ENCODE data around the gene RAB17. TPM values are rescaled to one million over a fixed set of nuclear protein-coding genes. Genes with fewer than 3 reads are reported as not detected.

Gene RAB17
- total and polyA plus RNA-seq, 2 of the 4 experiments (the other 2 are of a cell fraction), result 0.41 TPM; not detected in 1

- H3K23ac ChIP-seq (ENCODE audit: low read depth, low read length), result no peak overlapping the region
- BruUV-seq (replicated peaks), result no TSS peak
- no peak overlapping the region for H2BK120ac ChIP-seq (ENCODE audit: low read depth, low read length)
- no peak overlapping the region for H4K91ac ChIP-seq (ENCODE audit: insufficient read depth, low read depth, low read length)
- H4K5ac ChIP-seq (ENCODE audit: low read depth, low read length), result no peak overlapping the region
- 0 out of 2 replicates have a peak, but pooled peaks cover 3% of the 10 kb centered on the region for H3K9me1 ChIP-seq (ENCODE audit: insufficient read depth, low read length)
- no peak overlapping the region for H2BK20ac ChIP-seq (ENCODE audit: low read depth, low read length)
- 72% methylated on average over 8 of the region's 15 CpGs; no CpG with 5 or more reads in 1 of the 2 experiments for WGBS, 2 experiments (ENCODE audit: extremely low coverage in 2 of 2, insufficient read length in 1 of 2)
- no peak overlapping the region for H3K18ac ChIP-seq (ENCODE audit: low read depth, low read length)
- intact Hi-C loops (cut with micrococcal nuclease) (no loop called here), in situ Hi-C loops (cut with MboI; ENCODE audit: low sequenced_read_pairs) (no loop called here), dilution Hi-C loops (cut with HindIII; ENCODE audit: low sequenced_read_pairs, unreplicated experiment) (no loop called here)
- no peak overlapping the region for H3K4me3 ChIP-seq (ENCODE audit: insufficient read depth, low read depth, low read length)
- no peak overlapping the region for H3K56ac ChIP-seq (ENCODE audit: extremely low read depth, insufficient read depth, low read length)
- H3K79me1 ChIP-seq (ENCODE audit: low read depth in 1 of 2, low read length in 2 of 2), result no peaks in the 10 kb centered on the region
- DNase-seq (no peak), ATAC-seq (ENCODE audit: low read depth) (no peak)
- H3K27me3 ChIP-seq (ENCODE audit: control insufficient read depth, insufficient read depth, low read length), result no peaks in the 10 kb centered on the region
- H4K20me1 ChIP-seq (ENCODE audit: insufficient read depth, low read length), result no peaks in the 10 kb centered on the region
- H3K9me3 ChIP-seq (ENCODE audit: control insufficient read depth, insufficient read depth, low read length), result peaks cover 3% of the 10 kb centered on the region; the same call in 1 of the 2 replicates
- H3K36me3 ChIP-seq (ENCODE audit: control insufficient read depth, insufficient read depth, low read length), result no peaks in the 10 kb centered on the region
- no peak overlapping the region for H3K4me2 ChIP-seq (ENCODE audit: low read depth, low read length)
- H2AK9ac ChIP-seq (replicated peaks; ENCODE audit: low read depth, low read length, poor library complexity), result peak overlapping the region; percentile 37
- no peak overlapping the region for H3K9ac ChIP-seq (ENCODE audit: low read depth, low read length)
- H3K4me1 ChIP-seq (ENCODE audit: control insufficient read depth, insufficient read depth, low read length), result peaks cover 4% of the 10 kb centered on the region; the same call in 1 of the 2 replicates
- H2AFZ ChIP-seq (replicated peaks; ENCODE audit: low read length, poor library complexity), result no peak overlapping the region
- no peak overlapping the region for H3K27ac ChIP-seq (ENCODE audit: insufficient read depth, low read length)
- no peak overlapping the region for H4K8ac ChIP-seq (ENCODE audit: low read depth in 2 of 2, low read length in 2 of 2)
- CTCF ChIA-PET, result interaction anchor here (0.8 to 1.5 kb wide), 3 partner anchors 14 to 303 kb away, joined by 3 to 5 read pairs (median 3); no protein-coding TSS in a partner anchor
- no peak overlapping the region; the same call in 2 of the 3 replicates for H2BK15ac ChIP-seq (ENCODE audit: low read depth, low read length)
- H3K4ac ChIP-seq (ENCODE audit: low read depth, low read length), result no peak overlapping the region
- TF ChIP-seq USF2 (IDR thresholded peaks at IDR 0.05; ENCODE audit: low read depth, low read length), result no peak
- no peak for TF ChIP-seq NFE2L2 (IDR thresholded peaks at IDR 0.05; ENCODE audit: low read depth, low read length)
- TF ChIP-seq FOS (IDR thresholded peaks at IDR 0.05; ENCODE audit: low read depth, low read length), result no peak
- no peak for TF ChIP-seq ELK1 (IDR thresholded peaks at IDR 0.05; ENCODE audit: borderline replicate concordance, low read depth, low read length)
- no peak for TF ChIP-seq BHLHE40 (IDR thresholded peaks at IDR 0.05; ENCODE audit: low read depth, low read length)
- TF ChIP-seq RFX5 (IDR thresholded peaks at IDR 0.05; ENCODE audit: low read depth, low read length), result no peak
- no peak for TF ChIP-seq POLR2A (IDR thresholded peaks at IDR 0.05; ENCODE audit: low read depth, low read length)
- TF ChIP-seq CEBPB (IDR thresholded peaks at IDR 0.05; ENCODE audit: low read depth, low read length), result no peak
- TF ChIP-seq CHD1 (IDR thresholded peaks at IDR 0.05; ENCODE audit: low read depth, low read length), result no peak
- no peak for TF ChIP-seq MXI1 (IDR thresholded peaks at IDR 0.05; ENCODE audit: borderline replicate concordance, low read depth, low read length)
- TF ChIP-seq RCOR1 (IDR thresholded peaks at IDR 0.05; ENCODE audit: insufficient replicate concordance, low read length), result no peak
- TF ChIP-seq MAZ (IDR thresholded peaks at IDR 0.05; ENCODE audit: borderline replicate concordance, low read depth, low read length), result no peak
- TF ChIP-seq SMC3 (IDR thresholded peaks at IDR 0.05; ENCODE audit: low read depth, low read length), result no peak
- TF ChIP-seq RAD21 (IDR thresholded peaks at IDR 0.05; ENCODE audit: low read length), result no peak
- no peak for TF ChIP-seq MAFK (IDR thresholded peaks at IDR 0.05; ENCODE audit: low read depth, low read length)
- TF ChIP-seq CTCF (conservative IDR thresholded peaks at IDR 0.05; ENCODE audit: low read depth, low read length), result no peak
- no peak overlapping the region for H2BK5ac ChIP-seq (ENCODE audit: low read depth, low read length, poor library complexity, severe bottlenecking)
- POLR2A ChIA-PET (ENCODE audit: unreplicated experiment), result no interaction called here
- H3K14ac ChIP-seq (replicated peaks; ENCODE audit: low read depth, low read length), result no peak overlapping the region
- H2AK5ac ChIP-seq (ENCODE audit: low read depth, low read length), result 0 out of 2 replicates have a peak overlapping the region, but pooled peaks have one; percentile 33
Observed at GRCh38 chr2:237585590-237586221, 4.8 kb downstream of the RAB17 start.

Data from IMR-90 (cell line).